Heart left ventricle (tissue), 16 donors: ENCODE measurements around the gene CCT5. TPM values are rescaled to one million over a fixed set of nuclear protein-coding genes. Genes with fewer than 3 reads are reported as not detected.

Source experiments
- ATAC-seq, 4 donors: fragments of 200-7000 bp; cut with Tn5 transposase; one replicate each; pipeline ENCODE4 v1.9.1; 2020 to 2022; ENCODE audit warnings: moderate library complexity in 4 of 4, mild to moderate bottlenecking in 3 of 4, moderate number of reproducible peaks in 1 of 4
- DNase-seq, 5 donors: peaks; one replicate each; pipeline ENCODE4 v3.0.0-alpha.2; 2020
- H3K27ac ChIP-seq, 12 donors: fragments of 200-600 bp; sonication (generic) in 4 of 12; one replicate each; pipeline versions ENCODE4 v1.5.0 to v1.8.0; 2016 to 2022; ENCODE audit warnings: mild to moderate bottlenecking in 2 of 12
- H3K27me3 ChIP-seq, 9 donors: fragments of 200-600 bp; sonication (generic) in 2 of 9; one replicate each; pipeline versions ENCODE4 v1.5.1 to v1.8.0; 2016 to 2022; ENCODE audit warnings: mild to moderate bottlenecking in 3 of 9
- H3K36me3 ChIP-seq, 9 donors: fragments of 200-600 bp; sonication (generic) in 2 of 9; one replicate each; pipeline versions ENCODE4 v1.5.0 to v1.8.0; 2018 to 2022; ENCODE audit warnings: mild to moderate bottlenecking in 2 of 9
- H3K4me1 ChIP-seq, 12 donors: fragments of 200-600 bp; sonication (generic) in 4 of 12; one replicate each; pipeline versions ENCODE4 v1.5.0 to v1.8.0; 2016 to 2022; ENCODE audit warnings: mild to moderate bottlenecking in 3 of 12
- H3K4me3 ChIP-seq, 12 donors: fragments of 200-600 bp; sonication (generic) in 4 of 12; one replicate each; pipeline versions ENCODE4 v1.5.0 to v1.8.0; 2017 to 2022; ENCODE audit warnings: mild to moderate bottlenecking in 9 of 12, moderate library complexity in 4 of 12
- H3K9me3 ChIP-seq, 12 donors: fragments of 200-600 bp; sonication (generic) in 4 of 12; one replicate each; pipeline versions ENCODE4 v1.5.0 to v1.8.0; 2016 to 2022; ENCODE audit warnings: mild to moderate bottlenecking in 1 of 12
- CTCF ChIP-seq, 12 donors: fragments of 200-600 bp; sonication (generic) in 4 of 12; IDR thresholded peaks; one replicate each; pipeline versions ENCODE4 v1.5.0 to v1.8.0; 2018 to 2022; ENCODE audit warnings: antibody characterized with exemption in 12 of 12, mild to moderate bottlenecking in 5 of 12
- POLR2A ChIP-seq, 2 donors: fragments of 450-650 bp; IDR thresholded peaks; one replicate each; pipeline ENCODE4 v1.6.1; 2017; ENCODE audit warnings: antibody characterized with exemption in 2 of 2, mild to moderate bottlenecking in 2 of 2, moderate library complexity in 2 of 2
- WGBS, 4 donors: extraction: QIAGEN DNeasy Blood & Tissue Kit in 2 of 4; methylation state at CpG; one replicate each; pipeline versions ENCODE4 v1.1.5 to v1.1.7; 2013 to 2018; 5-methylcytosine and 5-hydroxymethylcytosine counted together
- intact Hi-C, 10 donors: fragments of 100-400 bp; cut with DNase I; formaldehyde crosslinking; loops; one replicate each; pipeline versions ENCODE4 v1.11.1 to v1.14.2; 2022
- long read RNA-seq, 3 donors: library from polyadenylated mRNA; unstranded; transcript quantifications; one replicate each; pipeline ENCODE4 v2.0.0, GENCODE V29; 2020 to 2021
- polyA plus RNA-seq, 2 donors: library from polyadenylated mRNA; stranded (reverse); fragments of 200-250 nt; gene quantifications; one replicate each; pipeline ENCODE4 v1.2.3, GENCODE V29; 2013
- total RNA-seq, 9 donors: library from RNA; depleted of rRNA in 2 of 9; stranded (reverse); fragments of >200 nt in 2 of 9; fragmentation: NEBNext Ultra II Directional in 3 of 9; extraction: Animal tissue kit (Norgen Biotek cat#: 25700) in 3 of 9; gene quantifications; one replicate each; pipeline versions ENCODE4 v1.1.0 to v1.2.4, GENCODE V29; 2016 to 2023
- donor health status: ischemic (EF 13 %, LVEDD 7.1; RV severe dilation, severe dysfunction).
- donor health status: healthy with polysubstance abuse.
- donor health status: DM: no; HTN: yes; CAD: no.
- donor health status: DM: no; HTN: no; CAD: no.
- donor health status: ischemic (EF 25% LVEDD 6.9; RV normal size, moderate dysfunction).
- donor health status: ischemic (EF 25% LVEDD 5.7; RV mildly dilated, moderate dysfunction).
- donor health status: healthy.
- donor health status: DM: yes; HTN: yes; CAD: no.
- donor health status: ischemic (EF 35%, LVEDD 5.7; RV mildly dilated, moderate dysfunction).
- donor health status: nonischemic (EF 11% LVEDD 7.7; RV severe dilation, severe dysfunction).
- donor health status: DM: yes; HTN: yes; CAD: no.
- donor health status: PGD.
- donor health status: ischemic (EF 29% LVEDD 5.4; RV normal size, mild dysfunction).
- donor health status: nonischemic (EF 23%, LVEDD 6.1; RV moderate dilation, normal function).

CCT5 gene
- total RNA-seq: 100 to 1,000 TPM in 5 of 9 donors, 10 to 100 TPM in 4; 83.5 to 156 (median 108) TPM
- 100 to 1,000 TPM in 1 of 2 donors, 10 to 100 TPM in 1; 73.1 to 318 TPM for polyA plus RNA-seq
- long read RNA-seq, donor 1, transcript CCT5-201 (11 exons, 3,675 nt): major isoform, 190 of 202 reads
- long read RNA-seq, donor 1, partial matches to known transcripts: 4 of 202 reads
- long read RNA-seq, donor 1, other reads (novel, unspliced or antisense): 8 of 202 reads
- long read RNA-seq, donor 2, transcript CCT5-201 (11 exons, 3,675 nt): major isoform, 1,100 of 1,153 reads
- long read RNA-seq, donor 2, transcript CCT5-213 (10 exons, 1,728 nt): minor isoform, 6 of 1,153 reads
- long read RNA-seq, donor 2, partial matches to known transcripts: 22 of 1,153 reads
- long read RNA-seq, donor 2, other reads (novel, unspliced or antisense): 22 of 1,153 reads
- long read RNA-seq, donor 3, transcript CCT5-201 (11 exons, 3,675 nt): major isoform, 273 of 301 reads
- long read RNA-seq, donor 3, partial matches to known transcripts: 12 of 301 reads
- long read RNA-seq, donor 3, other reads (novel, unspliced or antisense): 10 of 301 reads

GRCh38 chr5:10249948-10250805 is at the start of gene CCT5:
Gene CCT5 (plus strand): TSS chr5:10250280. CDS start chr5:10250341, 61 bp downstream.
- Histone ChIP-seq H3K9me3 (no peaks in the 10 kb centered on the region), H3K4me1 (peaks cover 0 to 37% (median 24%) of the 10 kb centered on the region in 12 donors), H3K36me3 (peaks cover 0 to 24% (median 17%) of the 10 kb centered on the region in 9 donors), H3K27me3 (no peaks in the 10 kb centered on the region), H3K4me3 (peak within 1 kb of the TSS; percentile 81 to 94 (median 86)), H3K27ac (peak within 1 kb of the TSS; percentile 90 to 98 (median 94))
- peak; percentile 93 to 96 (median 95) for DNase-seq
- intact Hi-C loops: no loop called here
- TF ChIP-seq CTCF (IDR thresholded peaks at IDR 0.05) (no peak), POLR2A (IDR thresholded peaks at IDR 0.05) (peak in 1 of 2 donors; percentile 44)
- WGBS, 4 donors: 0 to 2% (median 0%) methylated on average over 31 to 67 of the region's 67 CpGs
- ATAC-seq: peak; percentile 90 to 96 (median 92)

GRCh38 chr5:10201223-10201868 is 48.7 kb upstream of the CCT5 start:
- intact Hi-C loops: no loop called here
- H3K9me3 ChIP-seq: peaks cover 0 to 25% (median 12%) of the 10 kb centered on the region in 12 donors
- H3K27me3 ChIP-seq: no peaks in the 10 kb centered on the region
- DNase-seq (no peak), ATAC-seq (no peak)
- H3K4me1 ChIP-seq: no peaks in the 10 kb centered on the region
- H3K36me3 ChIP-seq: no peaks in the 10 kb centered on the region
- WGBS, 4 donors: 36 to 51% (median 41%) methylated on average over 4 of the region's 4 CpGs
- H3K27ac ChIP-seq: no peak overlapping the region
- no peak overlapping the region for H3K4me3 ChIP-seq
- TF ChIP-seq CTCF (IDR thresholded peaks at IDR 0.05) (peak in 6 of 12 donors; percentile 9 to 35 (median 24)), POLR2A (IDR thresholded peaks at IDR 0.05) (no peak)

- no peak overlapping the region for H3K27ac ChIP-seq
- H3K9me3 ChIP-seq: peaks cover 0 to 21% (median 11%) of the 10 kb centered on the region in 12 donors
- ATAC-seq (no peak), DNase-seq (no peak)
- H3K36me3 ChIP-seq: no peaks in the 10 kb centered on the region
- H3K4me1 ChIP-seq: no peaks in the 10 kb centered on the region
- no peak overlapping the region for H3K4me3 ChIP-seq
- intact Hi-C loops: no loop called here
- no peaks in the 10 kb centered on the region for H3K27me3 ChIP-seq
- 83 to 86% (median 85%) methylated on average over 3 of the region's 3 CpGs for WGBS, 4 donors
- TF ChIP-seq POLR2A (IDR thresholded peaks at IDR 0.05) (no peak), CTCF (IDR thresholded peaks at IDR 0.05) (no peak)
Measured at GRCh38 chr5:10202089-10202910, 47.8 kb upstream of the CCT5 start.
